GM12872 (cell line): ENCODE measurements around the gene ARL6.

Experiments
- CTCF ChIP-seq: IDR thresholded peaks from 3 replicates; pipeline ENCODE4 v1.5.1; 2011; ENCODE audit warnings: low read depth, mild to moderate bottlenecking, low read length, moderate library complexity; ENCODE audit not compliant: insufficient read depth

ARL6 gene

GRCh38 chr3:97821774-97822358 is 57.3 kb downstream of the ARL6 start, which contains the start of gene CRYBG3:
Gene CRYBG3, plus strand, starts transcription at chr3:97822011. Its CDS starts 196 bp downstream, at chr3:97822207.
- 0 out of 3 replicates have a peak, but pooled peaks have one; percentile 13 for TF ChIP-seq CTCF

DNA sequence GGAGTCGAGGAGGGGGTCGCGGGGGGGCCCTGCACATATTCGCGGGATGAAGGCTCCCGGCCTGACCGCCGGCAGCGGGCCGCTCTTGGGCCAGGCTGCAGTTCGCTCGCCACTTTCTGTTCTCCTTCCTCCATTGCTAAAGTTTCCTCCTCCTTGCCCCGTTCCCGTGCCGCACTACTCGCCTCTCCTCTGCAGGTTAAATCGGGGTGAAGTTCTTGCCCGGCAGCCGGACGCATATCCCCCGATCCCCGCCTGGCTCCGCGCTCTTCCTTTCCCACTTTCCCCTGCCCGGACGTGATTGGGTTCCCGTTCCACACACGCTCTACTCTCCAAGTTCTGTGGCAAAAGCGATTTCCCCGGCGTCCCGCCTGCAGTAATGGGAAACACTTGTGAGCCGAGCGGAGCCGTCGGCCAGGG is 57.8 kb downstream of the ARL6 start:
- no peak for TF ChIP-seq CTCF

- TF ChIP-seq CTCF: no peak
Observed at GRCh38 chr3:97823046-97824004, 58.8 kb downstream of the ARL6 start.

DNA sequence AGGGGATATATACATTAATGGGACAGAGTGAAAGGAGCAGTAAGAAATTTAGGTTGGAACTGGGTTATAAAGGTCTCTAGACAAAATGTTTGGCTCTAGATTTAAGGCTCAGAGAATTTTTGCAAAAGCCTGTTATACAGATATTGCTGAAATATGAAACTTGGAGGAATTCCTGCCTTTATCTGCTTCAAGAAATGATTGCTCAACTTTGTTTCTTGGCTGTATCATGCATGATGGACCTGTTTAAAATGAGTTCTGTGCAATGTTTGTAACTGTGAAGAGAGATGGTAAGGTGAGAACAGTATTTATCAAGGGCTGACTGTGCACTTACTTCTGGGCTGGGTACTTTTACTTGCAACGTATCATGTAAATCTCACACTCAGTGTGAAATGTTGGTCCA is 60.5 kb downstream of the ARL6 start:
- TF ChIP-seq CTCF: no peak

DNA sequence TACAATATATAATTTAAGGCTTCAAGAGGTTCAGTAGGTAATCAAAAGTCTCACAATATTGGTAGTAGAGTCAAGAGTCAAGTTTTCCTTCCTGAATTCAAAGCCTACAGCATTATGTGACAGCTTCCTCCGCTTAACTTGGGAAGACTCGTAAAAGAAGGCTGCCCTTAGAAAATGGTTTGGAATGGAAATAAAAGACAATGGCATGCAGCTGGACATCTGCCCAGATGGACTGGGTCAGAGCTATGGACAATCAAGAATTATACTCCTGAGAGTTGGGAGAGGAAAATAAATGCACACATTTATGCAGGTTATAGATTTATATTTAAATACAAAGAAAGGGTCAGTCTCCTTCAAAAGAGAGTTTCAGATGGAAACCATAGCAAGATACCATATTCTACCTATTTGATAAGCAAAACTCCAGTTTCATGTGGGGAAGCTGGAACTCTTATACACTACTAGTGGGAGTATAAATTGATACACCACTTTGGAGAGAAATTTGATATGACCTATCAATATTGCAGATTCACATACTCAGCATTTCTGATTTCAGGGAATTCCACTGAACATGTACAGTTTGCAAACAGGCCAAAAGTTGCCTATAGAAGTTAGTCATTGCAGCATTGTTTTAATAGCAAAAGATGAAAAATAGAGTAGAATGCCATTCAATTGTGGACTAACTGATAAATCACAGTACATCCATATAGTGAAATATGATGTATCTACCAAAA is 63.3 kb downstream of the ARL6 start:
- TF ChIP-seq CTCF: no peak

DNA sequence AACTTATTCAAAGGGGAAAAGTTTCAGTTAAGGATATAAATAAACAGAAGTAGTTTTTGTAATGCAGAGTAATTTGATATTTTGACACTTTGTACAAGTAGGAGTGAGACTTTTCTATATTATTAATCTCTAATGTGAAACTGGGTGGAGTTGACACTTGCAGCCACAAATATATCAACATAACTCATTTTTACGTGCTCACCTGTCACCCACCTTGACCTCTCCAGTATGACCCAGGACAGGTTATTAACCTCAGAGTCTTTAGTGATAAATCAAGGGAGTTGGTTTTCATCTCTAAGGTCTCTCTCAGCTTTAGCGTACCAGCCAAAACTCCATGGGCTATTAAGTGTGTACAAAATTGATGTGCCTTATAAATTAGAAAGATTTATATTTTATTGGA is 64.6 kb downstream of the ARL6 start:
- TF ChIP-seq CTCF: no peak

- no peak for TF ChIP-seq CTCF
Observed at GRCh38 chr3:97830638-97831037, 66.1 kb downstream of the ARL6 start.
